HEK293 (cell line): Measurements from ENCODE around the gene CTCF.

Source experiments
- CTCF ChIP-seq: fragments of 450-650 bp; formaldehyde crosslinking; IDR thresholded peaks from 2 replicates; pipeline ENCODE4 v1.5.1; 2016; ENCODE audit warnings: missing biosample characterization, missing genetic modification characterization
- FEZF1 ChIP-seq: fragments of 450-650 bp; formaldehyde crosslinking; IDR thresholded peaks from 2 replicates; pipeline ENCODE4 v1.5.1; 2016; ENCODE audit warnings: missing biosample characterization, missing genetic modification characterization
- HOXD13 ChIP-seq: sonication (generic); formaldehyde crosslinking; IDR thresholded peaks from 2 replicates; pipeline ENCODE4 v1.8.0; 2022; ENCODE audit warnings: missing genetic modification reagents, borderline replicate concordance
- KLF9 ChIP-seq: fragments of 450-650 bp; formaldehyde crosslinking; IDR thresholded peaks from 2 replicates; pipeline ENCODE4 v1.5.1; 2016; ENCODE audit warnings: missing biosample characterization, missing genetic modification characterization, low read depth
- SP7 ChIP-seq: fragments of 450-650 bp; formaldehyde crosslinking; IDR thresholded peaks from 2 replicates; pipeline ENCODE4 v1.5.1; 2016; ENCODE audit warnings: missing biosample characterization, missing genetic modification characterization
- ZBTB1 ChIP-seq: fragments of 450-650 bp; formaldehyde crosslinking; IDR thresholded peaks from 2 replicates; pipeline ENCODE4 v1.5.1; 2016; ENCODE audit warnings: missing biosample characterization, missing genetic modification characterization
- ZBTB21 ChIP-seq: fragments of 450-650 bp; formaldehyde crosslinking; IDR thresholded peaks from 2 replicates; pipeline ENCODE4 v1.5.1; 2017; ENCODE audit warnings: missing biosample characterization, missing genetic modification characterization
- ZBTB8A ChIP-seq: fragments of 450-650 bp; formaldehyde crosslinking; IDR thresholded peaks from 2 replicates; pipeline ENCODE4 v1.5.1; 2016; ENCODE audit warnings: missing biosample characterization, missing genetic modification characterization
- ZEB2 ChIP-seq: fragments of 450-650 bp; formaldehyde crosslinking; IDR thresholded peaks from 2 replicates; pipeline ENCODE4 v1.5.1; 2016; ENCODE audit warnings: missing biosample characterization, missing genetic modification characterization
- ZNF132 ChIP-seq: fragments of 450-650 bp; formaldehyde crosslinking; IDR thresholded peaks from 2 replicates; pipeline ENCODE4 v1.5.1; 2017; ENCODE audit warnings: missing biosample characterization, missing genetic modification characterization, borderline replicate concordance
- ZNF202 ChIP-seq: fragments of 450-650 bp; formaldehyde crosslinking; IDR thresholded peaks from 2 replicates; pipeline ENCODE4 v1.5.1; 2016; ENCODE audit warnings: missing biosample characterization, missing genetic modification characterization, borderline replicate concordance
- ZNF221 ChIP-seq: fragments of 450-650 bp; formaldehyde crosslinking; IDR thresholded peaks from 2 replicates; pipeline ENCODE4 v1.5.1; 2017; ENCODE audit warnings: missing biosample characterization, missing genetic modification characterization, borderline replicate concordance
- ZNF223 ChIP-seq: fragments of 450-650 bp; formaldehyde crosslinking; IDR thresholded peaks from 2 replicates; pipeline ENCODE4 v1.5.1; 2016; ENCODE audit warnings: missing biosample characterization, missing genetic modification characterization
- ZNF394 ChIP-seq: fragments of 450-650 bp; formaldehyde crosslinking; IDR thresholded peaks from 2 replicates; pipeline ENCODE4 v1.5.1; 2016; ENCODE audit warnings: missing biosample characterization, missing genetic modification characterization, mild to moderate bottlenecking, moderate library complexity, borderline replicate concordance
- ZNF501 ChIP-seq: fragments of 450-650 bp; formaldehyde crosslinking; IDR thresholded peaks from 2 replicates; pipeline ENCODE4 v1.5.1; 2016; ENCODE audit warnings: missing biosample characterization, missing genetic modification characterization
- ZNF513 ChIP-seq: fragments of 450-650 bp; IDR thresholded peaks from 2 replicates; pipeline ENCODE4 v1.5.1; 2018; ENCODE audit warnings: missing biosample characterization, missing genetic modification characterization
- ZNF529 ChIP-seq: fragments of 450-650 bp; formaldehyde crosslinking; IDR thresholded peaks from 2 replicates; pipeline ENCODE4 v1.5.1; 2017; ENCODE audit warnings: missing genetic modification characterization, missing biosample characterization; ENCODE audit not compliant: insufficient replicate concordance
- ZNF555 ChIP-seq: fragments of 450-650 bp; formaldehyde crosslinking; conservative IDR thresholded peaks from 2 replicates; pipeline ENCODE4 v1.5.1; 2017; ENCODE audit warnings: missing biosample characterization, mild to moderate bottlenecking, missing genetic modification characterization, inconsistent platforms
- ZNF629 ChIP-seq: fragments of 450-650 bp; formaldehyde crosslinking; IDR thresholded peaks from 2 replicates; pipeline ENCODE4 v1.5.1; 2017; ENCODE audit warnings: missing biosample characterization, missing genetic modification characterization
- ZNF677 ChIP-seq: fragments of 450-650 bp; IDR thresholded peaks from 2 replicates; pipeline ENCODE4 v1.5.0; 2018; ENCODE audit warnings: missing biosample characterization, mild to moderate bottlenecking, missing genetic modification characterization, moderate library complexity
- TF ChIP-seq, protein P1 (sequence below): fragments of 450-650 bp; formaldehyde crosslinking; IDR thresholded peaks from 2 replicates; pipeline ENCODE4 v1.5.0; 2017; ENCODE audit warnings: missing biosample characterization, missing genetic modification characterization, borderline replicate concordance
- TF ChIP-seq, protein P2 (sequence below): fragments of 450-650 bp; formaldehyde crosslinking; IDR thresholded peaks from 2 replicates; pipeline ENCODE4 v1.5.1; 2017; ENCODE audit warnings: missing biosample characterization, missing genetic modification characterization
- TF ChIP-seq, protein P3 (sequence below): fragments of 450-650 bp; formaldehyde crosslinking; IDR thresholded peaks from 2 replicates; pipeline ENCODE4 v1.5.1; 2016; ENCODE audit warnings: missing biosample characterization, missing genetic modification characterization
- TF ChIP-seq, protein P4 (sequence below): fragments of 450-650 bp; formaldehyde crosslinking; IDR thresholded peaks from 2 replicates; pipeline ENCODE4 v1.5.1; 2016; ENCODE audit warnings: missing biosample characterization, missing genetic modification characterization
- TF ChIP-seq, protein P5 (sequence below): fragments of 450-650 bp; formaldehyde crosslinking; IDR thresholded peaks from 2 replicates; pipeline ENCODE4 v1.5.1; 2016; ENCODE audit warnings: missing biosample characterization, missing genetic modification characterization, borderline replicate concordance

CTCF gene

GRCh38 chr16:67521095-67521804 is 41.1 kb upstream of the CTCF start (continued):
- TF ChIP-seq, protein P1, sequence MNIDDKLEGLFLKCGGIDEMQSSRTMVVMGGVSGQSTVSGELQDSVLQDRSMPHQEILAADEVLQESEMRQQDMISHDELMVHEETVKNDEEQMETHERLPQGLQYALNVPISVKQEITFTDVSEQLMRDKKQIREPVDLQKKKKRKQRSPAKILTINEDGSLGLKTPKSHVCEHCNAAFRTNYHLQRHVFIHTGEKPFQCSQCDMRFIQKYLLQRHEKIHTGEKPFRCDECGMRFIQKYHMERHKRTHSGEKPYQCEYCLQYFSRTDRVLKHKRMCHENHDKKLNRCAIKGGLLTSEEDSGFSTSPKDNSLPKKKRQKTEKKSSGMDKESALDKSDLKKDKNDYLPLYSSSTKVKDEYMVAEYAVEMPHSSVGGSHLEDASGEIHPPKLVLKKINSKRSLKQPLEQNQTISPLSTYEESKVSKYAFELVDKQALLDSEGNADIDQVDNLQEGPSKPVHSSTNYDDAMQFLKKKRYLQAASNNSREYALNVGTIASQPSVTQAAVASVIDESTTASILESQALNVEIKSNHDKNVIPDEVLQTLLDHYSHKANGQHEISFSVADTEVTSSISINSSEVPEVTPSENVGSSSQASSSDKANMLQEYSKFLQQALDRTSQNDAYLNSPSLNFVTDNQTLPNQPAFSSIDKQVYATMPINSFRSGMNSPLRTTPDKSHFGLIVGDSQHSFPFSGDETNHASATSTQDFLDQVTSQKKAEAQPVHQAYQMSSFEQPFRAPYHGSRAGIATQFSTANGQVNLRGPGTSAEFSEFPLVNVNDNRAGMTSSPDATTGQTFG, result no peak
- TF ChIP-seq FEZF1, result no peak
- TF ChIP-seq ZNF529, result no peak
- TF ChIP-seq SP7, result peak; percentile 53
- no peak for TF ChIP-seq ZNF202 (tag by site-specific recombination)
- TF ChIP-seq, protein P2, sequence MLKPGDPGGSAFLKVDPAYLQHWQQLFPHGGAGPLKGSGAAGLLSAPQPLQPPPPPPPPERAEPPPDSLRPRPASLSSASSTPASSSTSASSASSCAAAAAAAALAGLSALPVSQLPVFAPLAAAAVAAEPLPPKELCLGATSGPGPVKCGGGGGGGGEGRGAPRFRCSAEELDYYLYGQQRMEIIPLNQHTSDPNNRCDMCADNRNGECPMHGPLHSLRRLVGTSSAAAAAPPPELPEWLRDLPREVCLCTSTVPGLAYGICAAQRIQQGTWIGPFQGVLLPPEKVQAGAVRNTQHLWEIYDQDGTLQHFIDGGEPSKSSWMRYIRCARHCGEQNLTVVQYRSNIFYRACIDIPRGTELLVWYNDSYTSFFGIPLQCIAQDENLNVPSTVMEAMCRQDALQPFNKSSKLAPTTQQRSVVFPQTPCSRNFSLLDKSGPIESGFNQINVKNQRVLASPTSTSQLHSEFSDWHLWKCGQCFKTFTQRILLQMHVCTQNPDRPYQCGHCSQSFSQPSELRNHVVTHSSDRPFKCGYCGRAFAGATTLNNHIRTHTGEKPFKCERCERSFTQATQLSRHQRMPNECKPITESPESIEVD (tag by site-specific recombination), result no peak
- TF ChIP-seq KLF9 (tag by site-specific recombination), result peak; percentile 86
- no peak for TF ChIP-seq ZNF513 (tag by site-specific recombination)
- TF ChIP-seq ZNF132 (tag by site-specific recombination), result no peak
- no peak for TF ChIP-seq ZNF221 (tag by site-specific recombination)
- peak; percentile 65; the same call in 1 of the 2 replicates for TF ChIP-seq ZNF629
- peak; percentile 52; the same call in 1 of the 2 replicates for TF ChIP-seq ZNF394 (tag by site-specific recombination)
- no peak for TF ChIP-seq ZNF555
- TF ChIP-seq, protein P3, sequence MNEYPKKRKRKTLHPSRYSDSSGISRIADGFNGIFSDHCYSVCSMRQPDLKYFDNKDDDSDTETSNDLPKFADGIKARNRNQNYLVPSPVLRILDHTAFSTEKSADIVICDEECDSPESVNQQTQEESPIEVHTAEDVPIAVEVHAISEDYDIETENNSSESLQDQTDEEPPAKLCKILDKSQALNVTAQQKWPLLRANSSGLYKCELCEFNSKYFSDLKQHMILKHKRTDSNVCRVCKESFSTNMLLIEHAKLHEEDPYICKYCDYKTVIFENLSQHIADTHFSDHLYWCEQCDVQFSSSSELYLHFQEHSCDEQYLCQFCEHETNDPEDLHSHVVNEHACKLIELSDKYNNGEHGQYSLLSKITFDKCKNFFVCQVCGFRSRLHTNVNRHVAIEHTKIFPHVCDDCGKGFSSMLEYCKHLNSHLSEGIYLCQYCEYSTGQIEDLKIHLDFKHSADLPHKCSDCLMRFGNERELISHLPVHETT (tag by site-specific recombination), result no peak
- TF ChIP-seq ZNF677 (tag by site-specific recombination), result no peak
- TF ChIP-seq ZBTB1 (tag by site-specific recombination), result no peak
- peak; percentile 91 for TF ChIP-seq CTCF (tag by site-specific recombination)
- no peak for TF ChIP-seq ZBTB21 (tag by site-specific recombination)
- TF ChIP-seq HOXD13 (CRISPR knock-in tag), result no peak
- no peak for TF ChIP-seq ZNF223 (tag by site-specific recombination)
- peak; percentile 51; the same call in 1 of the 2 replicates for TF ChIP-seq ZBTB8A (tag by site-specific recombination)
- TF ChIP-seq, protein P4, sequence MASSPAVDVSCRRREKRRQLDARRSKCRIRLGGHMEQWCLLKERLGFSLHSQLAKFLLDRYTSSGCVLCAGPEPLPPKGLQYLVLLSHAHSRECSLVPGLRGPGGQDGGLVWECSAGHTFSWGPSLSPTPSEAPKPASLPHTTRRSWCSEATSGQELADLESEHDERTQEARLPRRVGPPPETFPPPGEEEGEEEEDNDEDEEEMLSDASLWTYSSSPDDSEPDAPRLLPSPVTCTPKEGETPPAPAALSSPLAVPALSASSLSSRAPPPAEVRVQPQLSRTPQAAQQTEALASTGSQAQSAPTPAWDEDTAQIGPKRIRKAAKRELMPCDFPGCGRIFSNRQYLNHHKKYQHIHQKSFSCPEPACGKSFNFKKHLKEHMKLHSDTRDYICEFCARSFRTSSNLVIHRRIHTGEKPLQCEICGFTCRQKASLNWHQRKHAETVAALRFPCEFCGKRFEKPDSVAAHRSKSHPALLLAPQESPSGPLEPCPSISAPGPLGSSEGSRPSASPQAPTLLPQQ (tag by site-specific recombination), result peak; percentile 69; the same call in 1 of the 2 replicates
- TF ChIP-seq ZNF501, result peak; percentile 54; the same call in 1 of the 2 replicates
- peak; percentile 80 for TF ChIP-seq ZEB2
- TF ChIP-seq, protein P5, sequence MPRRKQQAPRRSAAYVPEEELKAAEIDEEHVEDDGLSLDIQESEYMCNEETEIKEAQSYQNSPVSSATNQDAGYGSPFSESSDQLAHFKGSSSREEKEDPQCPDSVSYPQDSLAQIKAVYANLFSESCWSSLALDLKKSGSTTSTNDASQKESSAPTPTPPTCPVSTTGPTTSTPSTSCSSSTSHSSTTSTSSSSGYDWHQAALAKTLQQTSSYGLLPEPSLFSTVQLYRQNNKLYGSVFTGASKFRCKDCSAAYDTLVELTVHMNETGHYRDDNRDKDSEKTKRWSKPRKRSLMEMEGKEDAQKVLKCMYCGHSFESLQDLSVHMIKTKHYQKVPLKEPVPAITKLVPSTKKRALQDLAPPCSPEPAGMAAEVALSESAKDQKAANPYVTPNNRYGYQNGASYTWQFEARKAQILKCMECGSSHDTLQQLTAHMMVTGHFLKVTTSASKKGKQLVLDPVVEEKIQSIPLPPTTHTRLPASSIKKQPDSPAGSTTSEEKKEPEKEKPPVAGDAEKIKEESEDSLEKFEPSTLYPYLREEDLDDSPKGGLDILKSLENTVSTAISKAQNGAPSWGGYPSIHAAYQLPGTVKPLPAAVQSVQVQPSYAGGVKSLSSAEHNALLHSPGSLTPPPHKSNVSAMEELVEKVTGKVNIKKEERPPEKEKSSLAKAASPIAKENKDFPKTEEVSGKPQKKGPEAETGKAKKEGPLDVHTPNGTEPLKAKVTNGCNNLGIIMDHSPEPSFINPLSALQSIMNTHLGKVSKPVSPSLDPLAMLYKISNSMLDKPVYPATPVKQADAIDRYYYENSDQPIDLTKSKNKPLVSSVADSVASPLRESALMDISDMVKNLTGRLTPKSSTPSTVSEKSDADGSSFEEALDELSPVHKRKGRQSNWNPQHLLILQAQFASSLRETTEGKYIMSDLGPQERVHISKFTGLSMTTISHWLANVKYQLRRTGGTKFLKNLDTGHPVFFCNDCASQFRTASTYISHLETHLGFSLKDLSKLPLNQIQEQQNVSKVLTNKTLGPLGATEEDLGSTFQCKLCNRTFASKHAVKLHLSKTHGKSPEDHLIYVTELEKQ (tag by site-specific recombination), result no peak
